B cell (primary cell): ENCODE results near the gene PPP1R12C. TPM values are rescaled to one million over a fixed set of nuclear protein-coding genes. Genes with fewer than 3 reads are reported as not detected.

Experiments
- ATAC-seq: fragments of 200-7000 bp; cut with Tn5 transposase; one replicate; pipeline ENCODE4 v1.10.0; 2021; ENCODE audit warnings: low read depth, mild to moderate bottlenecking, moderate number of reproducible peaks, moderate library complexity
- CTCF ChIA-PET: fragments of 350-600 bp; sonication (Branson Sonifier 250); formaldehyde crosslinking; loops from one replicate; lab custom pipeline; 2021; ENCODE audit warnings: antibody characterized with exemption, inconsistent platforms; lab: Charles Lee
- POLR2A ChIA-PET: fragments of 350-600 bp; sonication (Branson Sonifier 250); formaldehyde crosslinking; loops from one replicate; lab custom pipeline; 2021; ENCODE audit warnings: antibody characterized with exemption; lab: Charles Lee
- DNase-seq: peaks from one replicate; pipeline ENCODE4 v3.0.0; 2013
- H2AFZ ChIP-seq: 2 replicates; pipeline ENCODE4 v1.6.1; 2012; ENCODE audit warnings: mild to moderate bottlenecking, low read depth, low read length; ENCODE audit not compliant: insufficient read depth, poor library complexity, severe bottlenecking
- H3K27ac ChIP-seq, 2 donors: 1 replicate in 1 of 2; 2 replicates in 1 of 2; pipeline ENCODE4 v1.5.1; 2012 to 2013; ENCODE audit warnings: low read length in 2 of 2, mild to moderate bottlenecking in 2 of 2, moderate library complexity in 1 of 2
- H3K27me3 ChIP-seq, 4 experiments: fragments of 200-600 bp in 1 of 4; sonication (generic) in 1 of 4; replicated peaks in 1 of 4; 1 replicate in 2 of 4; 2 replicates in 2 of 4; pipeline versions ENCODE4 v1.6.1 to v1.7.0; 2013 to 2016; ENCODE audit warnings: low read length in 3 of 4, mild to moderate bottlenecking in 2 of 4, mixed read lengths in 1 of 4, moderate library complexity in 1 of 4; ENCODE audit not compliant: insufficient read depth in 4 of 4, control insufficient read depth in 3 of 4; ENCODE audit errors: control extremely low read depth in 1 of 4
- H3K36me3 ChIP-seq, 2 experiments: replicated peaks in 1 of 2; 1 replicate in 1 of 2; 2 replicates in 1 of 2; pipeline versions ENCODE4 v1.6.1 to v1.7.1; 2013; ENCODE audit warnings: low read length in 1 of 2; ENCODE audit not compliant: insufficient read depth in 2 of 2, control insufficient read depth in 1 of 2; ENCODE audit errors: control extremely low read depth in 1 of 2, extremely low read depth in 1 of 2
- H3K4me1 ChIP-seq, 2 donors: fragments of 200-600 bp in 1 of 2; sonication (generic) in 1 of 2; 1 replicate in 1 of 2; 2 replicates in 1 of 2; pipeline versions ENCODE4 v1.5.1 to v1.6.1; 2013 to 2017; ENCODE audit warnings: low read length in 2 of 2; ENCODE audit not compliant: control insufficient read depth in 2 of 2, insufficient read depth in 2 of 2
- H3K4me2 ChIP-seq: replicated peaks from 2 replicates; pipeline ENCODE3; 2012; ENCODE audit warnings: mild to moderate bottlenecking, low read depth, low read length; ENCODE audit not compliant: poor library complexity, severe bottlenecking
- H3K4me3 ChIP-seq, 5 experiments: fragments of 200-600 bp in 1 of 5; sonication (generic) in 1 of 5; 1 replicate in 3 of 5; 2 replicates in 2 of 5; pipeline versions ENCODE4 v1.5.1 to v1.7.0; 2011 to 2016; ENCODE audit warnings: low read length in 4 of 5, mild to moderate bottlenecking in 4 of 5, low read depth in 2 of 5, control low read depth in 1 of 5, moderate library complexity in 1 of 5; ENCODE audit not compliant: insufficient read depth in 1 of 5; ENCODE audit errors: control extremely low read depth in 1 of 5, extremely low read depth in 1 of 5
- H3K79me2 ChIP-seq: fragments of 200-600 bp; sonication (generic); one replicate; pipeline ENCODE4 v1.6.0; 2016; ENCODE audit warnings: low read length; ENCODE audit not compliant: control insufficient read depth, insufficient read depth
- H3K9ac ChIP-seq: fragments of 200-600 bp; sonication (generic); 2 replicates; pipeline ENCODE4 v1.6.1; 2017; ENCODE audit warnings: mild to moderate bottlenecking, low read length, moderate library complexity
- H3K9me3 ChIP-seq, 3 donors: one replicate each; pipeline versions ENCODE4 v1.6.1 to v1.7.1; 2013; ENCODE audit warnings: low read length in 2 of 3; ENCODE audit not compliant: control insufficient read depth in 2 of 3, insufficient read depth in 1 of 3; ENCODE audit errors: control extremely low read depth in 1 of 3
- H4K20me1 ChIP-seq: 2 replicates; pipeline ENCODE4 v1.6.0; 2012; ENCODE audit warnings: mild to moderate bottlenecking, low read length; ENCODE audit not compliant: insufficient read depth, control insufficient read depth, poor library complexity, severe bottlenecking
- H3K27ac Mint-ChIP-seq: one replicate; pipeline ENCODE4 v1.8.0; 2021; ENCODE audit warnings: mixed read lengths
- H3K27me3 Mint-ChIP-seq: one replicate; pipeline ENCODE4 v1.8.0; 2021; ENCODE audit warnings: mixed read lengths
- H3K4me1 Mint-ChIP-seq: one replicate; pipeline ENCODE4 v1.8.0; 2021; ENCODE audit warnings: mixed read lengths
- H3K4me3 Mint-ChIP-seq: one replicate; pipeline ENCODE4 v1.8.0; 2021; ENCODE audit warnings: mixed read lengths
- H3K9me3 Mint-ChIP-seq: one replicate; pipeline ENCODE4 v1.8.0; 2022; ENCODE audit warnings: mixed read lengths; ENCODE audit not compliant: insufficient read depth
- CTCF ChIP-seq: fragments of 200-600 bp; IDR thresholded peaks from one replicate; pipeline ENCODE4 v1.8.0; 2022; ENCODE audit warnings: antibody characterized with exemption, mild to moderate bottlenecking
- EZH2 ChIP-seq: IDR thresholded peaks from 2 replicates; pipeline ENCODE4 v1.6.1; 2012; ENCODE audit warnings: borderline replicate concordance, low read depth, mild to moderate bottlenecking, moderate library complexity, low read length; ENCODE audit not compliant: insufficient read depth, poor library complexity, severe bottlenecking
- WGBS: methylation state at CpG from one replicate; pipeline ENCODE4 v1.1.5; 2013; ENCODE audit warnings: missing lambda C conversion rate; ENCODE audit not compliant: insufficient coverage; 5-methylcytosine and 5-hydroxymethylcytosine counted together
- intact Hi-C: fragments of 100-400 bp; cut with micrococcal nuclease; formaldehyde crosslinking; loops from one replicate; pipeline ENCODE4 v1.10.0; 2022
- polyA plus RNA-seq: library from polyadenylated mRNA; depleted of rRNA; stranded (reverse); fragments of >200 nt; gene quantifications from 2 replicates; pipeline ENCODE4 v1.2.3, GENCODE V29; 2012
- total RNA-seq, 2 donors: library from RNA; stranded (reverse); fragments of 120-200 nt in 1 of 2; gene quantifications; 1 replicate in 1 of 2; 2 replicates in 1 of 2; pipeline versions ENCODE4 v1.2.3 to v1.2.4, GENCODE V29; 2013 to 2022

The PPP1R12C gene
- total and polyA plus RNA-seq, 2 donors (not counting 1 experiment from before 2014, with no cell fraction given) = 145 to 179 TPM

- peaks cover 7% of the 10 kb centered on the region for H3K4me1 Mint-ChIP-seq
- TF ChIP-seq CTCF = no peak
- no peak for TF ChIP-seq EZH2
- H3K4me2 ChIP-seq = no peak overlapping the region
- peaks cover 19 to 20% of the 10 kb centered on the region in 2 donors for H3K4me1 ChIP-seq
- ChIA-PET CTCF (interaction anchor here (0.7 to 6.3 kb wide), 51 partner anchors 9 to 660 kb away, joined by 3 to 133 read pairs (median 5); partner anchors contain the start of genes DNAAF3, HSPBP1, ISOC2 and KMT5C), POLR2A (interaction anchor here (0.7 kb wide), 2 partner anchors 242 to 363 kb away, joined by 5 to 11 read pairs; no protein-coding TSS in a partner anchor)
- DNase-seq (no peak), ATAC-seq (no peak)
- peak overlapping the region in 1 of 5 experiments; percentile 24 for H3K4me3 ChIP-seq
- no peaks in the 10 kb centered on the region for H3K9me3 Mint-ChIP-seq
- no peaks in the 10 kb centered on the region for H3K36me3 ChIP-seq
- 28% methylated on average over 16 of the region's 21 CpGs for WGBS
- H2AFZ ChIP-seq = no peak overlapping the region
- H3K27ac ChIP-seq = no peak overlapping the region
- intact Hi-C loops = loop anchor here (5.0 kb wide), 1 partner anchor 151 kb away; no protein-coding TSS in a partner anchor
- no peak overlapping the region for H3K9ac ChIP-seq
- H3K27me3 Mint-ChIP-seq = peaks cover 36% of the 10 kb centered on the region
- H3K4me3 Mint-ChIP-seq = no peak overlapping the region
- H4K20me1 ChIP-seq = no peaks in the 10 kb centered on the region
- H3K27me3 ChIP-seq = peaks cover 0 to 80% (median 26%) of the 10 kb centered on the region in 4 experiments
- no peaks in the 10 kb centered on the region for H3K79me2 ChIP-seq
- no peak overlapping the region for H3K27ac Mint-ChIP-seq
- H3K9me3 ChIP-seq = peaks cover 0 to 9% (median 0%) of the 10 kb centered on the region in 3 donors
These were observed 24.3 kb upstream of the PPP1R12C start for GRCh38 chr19:55141696-55142095.

- intact Hi-C loops = no loop called here
- POLR2A ChIA-PET = no interaction called here
These were observed 20.5 kb upstream of the PPP1R12C start for GRCh38 chr19:55137915-55138314.

More at GRCh38 chr19:55137915-55138314, 20.5 kb upstream of the PPP1R12C start:
- H4K20me1 ChIP-seq = no peaks in the 10 kb centered on the region
- Mint-ChIP-seq H3K9me3 (no peaks in the 10 kb centered on the region), H3K4me3 (no peak overlapping the region), H3K4me1 (peaks cover 7% of the 10 kb centered on the region), H3K27ac (no peak overlapping the region), H3K27me3 (peaks cover 18% of the 10 kb centered on the region)
- TF ChIP-seq EZH2 (no peak), CTCF (no peak)
- ATAC-seq (no peak), DNase-seq (no peak)
- no peak overlapping the region for H3K4me2 ChIP-seq
- no peaks in the 10 kb centered on the region for H3K79me2 ChIP-seq
- peaks cover 0 to 64% (median 8%) of the 10 kb centered on the region in 4 experiments for H3K27me3 ChIP-seq
- no peak overlapping the region for H2AFZ ChIP-seq
- WGBS = 69% methylated on average over 8 of the region's 9 CpGs
- H3K27ac ChIP-seq = no peak overlapping the region
- no peak overlapping the region for H3K9ac ChIP-seq
- peaks cover 4 to 13% of the 10 kb centered on the region in 2 donors for H3K4me1 ChIP-seq
- CTCF ChIA-PET = interaction anchor here (0.6 kb wide), 1 partner anchor 281 kb away, joined by 4 read pairs; no protein-coding TSS in a partner anchor
- H3K36me3 ChIP-seq = no peaks in the 10 kb centered on the region
- H3K4me3 ChIP-seq = no peak overlapping the region
- no peaks in the 10 kb centered on the region for H3K9me3 ChIP-seq
